Adrenal gland (tissue), 12 donors: ENCODE data around the gene PUM2. TPM values are rescaled to one million over a fixed set of nuclear protein-coding genes. Genes with fewer than 3 reads are reported as not detected.

Source experiments
- DNase-seq, 7 donors: peaks; one replicate each; pipeline ENCODE4 v3.0.0-alpha.2; 2019 to 2020
- H3K27ac ChIP-seq, 5 donors: fragments of 200-600 bp; sonication (generic) in 4 of 5; 1 replicate in 3 of 5; 2 replicates in 2 of 5; pipeline versions ENCODE4 v1.5.1 to v1.8.0; 2016 to 2020; ENCODE audit warnings: mild to moderate bottlenecking in 1 of 5
- H3K27me3 ChIP-seq: fragments of 200-600 bp; 2 replicates; pipeline ENCODE4 v1.8.0; 2021
- H3K36me3 ChIP-seq, 2 donors: fragments of 200-600 bp; replicated peaks in 1 of 2; 1 replicate in 1 of 2; 2 replicates in 1 of 2; pipeline versions ENCODE4 v1.5.1 to v1.8.0; 2018 to 2022
- H3K4me1 ChIP-seq, 2 donors: fragments of 200-600 bp; replicated peaks in 1 of 2; 1 replicate in 1 of 2; 2 replicates in 1 of 2; pipeline versions ENCODE4 v1.5.1 to v1.8.0; 2018 to 2021
- H3K4me3 ChIP-seq, 4 donors: fragments of 200-600 bp; sonication (generic) in 3 of 4; one replicate each; pipeline ENCODE4 v1.5.1; 2016 to 2018
- H3K9me3 ChIP-seq, 3 donors: fragments of 200-600 bp; sonication (generic) in 1 of 3; replicated peaks in 1 of 3; 1 replicate in 2 of 3; 2 replicates in 1 of 3; pipeline versions ENCODE4 v1.5.1 to v1.8.0; 2016 to 2021
- CTCF ChIP-seq, 6 experiments: fragments of 450-650 bp in 4 of 6; fragments of 200-600 bp in 2 of 6; sonication (generic) in 1 of 6; IDR thresholded peaks; 1 replicate in 5 of 6; 2 replicates in 1 of 6; pipeline versions ENCODE4 v1.5.1 to v1.8.0; 2016 to 2021; ENCODE audit warnings: antibody characterized with exemption in 6 of 6, mild to moderate bottlenecking in 2 of 6, moderate library complexity in 1 of 6
- POLR2A ChIP-seq, 2 donors: fragments of 450-650 bp; IDR thresholded peaks; one replicate each; pipeline ENCODE4 v1.6.1; 2017; ENCODE audit warnings: antibody characterized with exemption in 2 of 2, mild to moderate bottlenecking in 2 of 2, moderate library complexity in 1 of 2
- WGBS, 4 donors: extraction: QIAGEN DNeasy Blood & Tissue Kit in 2 of 4; methylation state at CpG; one replicate each; pipeline versions ENCODE4 v1.1.5 to v1.1.7; 2013 to 2017; 5-methylcytosine and 5-hydroxymethylcytosine counted together
- intact Hi-C, 2 donors: fragments of 100-400 bp; cut with DNase I; formaldehyde crosslinking; loops; one replicate each; pipeline versions ENCODE4 v1.14.1 to v1.15.0; 2022 to 2023
- polyA plus RNA-seq, 3 donors: library from polyadenylated mRNA; stranded (reverse); fragments of 200-250 nt in 2 of 3; fragments of 350-450 nt in 1 of 3; fragmentation: Illumina TruSeq in 1 of 3; extraction: RNeasy Lipid Tissue Mini Kit (QIAGEN cat#74804) in 1 of 3; gene quantifications; one replicate each; pipeline ENCODE4 v1.2.3, GENCODE V29; 2013 to 2014
- total RNA-seq, 9 donors: library from RNA; depleted of rRNA in 4 of 9; stranded (reverse); fragments of >200 nt in 4 of 9; fragments of 120-200 nt in 1 of 9; fragmentation: NEBNext Ultra II Directional in 1 of 9; extraction: Animal tissue kit (Norgen Biotek cat#: 25700) in 1 of 9; gene quantifications; one replicate each; pipeline versions ENCODE4 v1.1.0 to v1.2.4, GENCODE V29; 2013 to 2023
- donor health status: healthy with polysubstance abuse.
- donor health status: Bipolar disorder and iron deficiency.
- donor health status: DM: yes; HTN: yes; CAD: no.
- donor health status: DM: no; HTN: no; CAD: no.
- donor health status: DM: no; HTN: no; CAD: no.
- donor health status: DM: yes; HTN: yes; CAD: no.

PUM2 gene
- total and polyA plus RNA-seq, 12 donors, result 25.5 to 105 (median 53.3) TPM

GRCh38 chr2:20397811-20398447 lies 47.3 kb upstream of the PUM2 start:
- no peak for TF ChIP-seq CTCF (IDR thresholded peaks at IDR 0.05)
- TF ChIP-seq POLR2A (IDR thresholded peaks at IDR 0.05), result no peak
- 90 to 98% (median 95%) methylated on average over 5 of the region's 5 CpGs for WGBS, 4 donors
- no peaks in the 10 kb centered on the region for H3K9me3 ChIP-seq
- H3K27me3 ChIP-seq, result no peaks in the 10 kb centered on the region
- intact Hi-C loops, result no loop called here
- H3K36me3 ChIP-seq, result no peaks in the 10 kb centered on the region
- H3K27ac ChIP-seq, result no peak overlapping the region
- DNase-seq, result peak in 1 of 7 donors; percentile 25
- H3K4me3 ChIP-seq, result no peak overlapping the region
- H3K4me1 ChIP-seq, result no peaks in the 10 kb centered on the region

- intact Hi-C loops, result no loop called here
- WGBS, 4 donors, result 83 to 91% (median 86%) methylated on average over 9 of the region's 9 CpGs
- Histone ChIP-seq H3K36me3 (no peaks in the 10 kb centered on the region), H3K9me3 (no peaks in the 10 kb centered on the region), H3K27ac (no peak overlapping the region), H3K27me3 (no peaks in the 10 kb centered on the region), H3K4me1 (no peaks in the 10 kb centered on the region), H3K4me3 (no peak overlapping the region)
- no peak for DNase-seq
- TF ChIP-seq CTCF (IDR thresholded peaks at IDR 0.05), result no peak
- no peak for TF ChIP-seq POLR2A (IDR thresholded peaks at IDR 0.05)
Observed at GRCh38 chr2:20396356-20397000, 45.8 kb upstream of the PUM2 start.

- intact Hi-C loops, result no loop called here
- WGBS, 4 donors, result 83 to 95% (median 89%) methylated on average over 4 of the region's 4 CpGs
Observed at GRCh38 chr2:20393986-20394385, 43.3 kb upstream of the PUM2 start.

More at GRCh38 chr2:20393986-20394385, 43.3 kb upstream of the PUM2 start:
- Histone ChIP-seq H3K4me1 (no peaks in the 10 kb centered on the region), H3K9me3 (no peaks in the 10 kb centered on the region), H3K27me3 (no peaks in the 10 kb centered on the region), H3K27ac (no peak overlapping the region), H3K36me3 (no peaks in the 10 kb centered on the region), H3K4me3 (no peak overlapping the region)
- TF ChIP-seq POLR2A (IDR thresholded peaks at IDR 0.05) (no peak), CTCF (IDR thresholded peaks at IDR 0.05) (no peak)
- DNase-seq, result peak in 1 of 7 donors; percentile 36
